Lung (tissue), 12 donors: ENCODE data around the gene BCORL1. TPM values are rescaled to one million over a fixed set of nuclear protein-coding genes. Genes with fewer than 3 reads are reported as not detected.

Experiments
- ATAC-seq: fragments of 200-7000 bp; cut with Tn5 transposase; one replicate; pipeline ENCODE4 v1.9.1; 2020; ENCODE audit warnings: moderate number of reproducible peaks; ENCODE audit not compliant: insufficient read depth, low FRiP score
- DNase-seq, 3 donors: peaks; one replicate each; pipeline ENCODE4 v3.0.0-alpha.2; 2013 to 2017
- H3K27ac ChIP-seq, 2 donors: one replicate each; pipeline ENCODE4 v1.5.1; 2013; ENCODE audit warnings: mild to moderate bottlenecking in 2 of 2, moderate library complexity in 2 of 2, control low read depth in 1 of 2, inconsistent platforms in 1 of 2, low read depth in 1 of 2, low read length in 1 of 2
- H3K27me3 ChIP-seq, 3 donors: one replicate each; pipeline ENCODE4 v1.5.1; 2013; ENCODE audit warnings: low read length in 2 of 3; ENCODE audit not compliant: control insufficient read depth in 3 of 3, insufficient read depth in 3 of 3
- H3K36me3 ChIP-seq, 4 donors: one replicate each; pipeline ENCODE4 v1.5.1; 2013; ENCODE audit warnings: low read length in 4 of 4, mild to moderate bottlenecking in 1 of 4, moderate library complexity in 1 of 4; ENCODE audit not compliant: control insufficient read depth in 4 of 4, insufficient read depth in 4 of 4
- H3K4me1 ChIP-seq, 5 donors: one replicate each; pipeline ENCODE4 v1.5.1; 2013; ENCODE audit warnings: low read length in 5 of 5, mild to moderate bottlenecking in 2 of 5, moderate library complexity in 1 of 5; ENCODE audit not compliant: control insufficient read depth in 5 of 5, insufficient read depth in 5 of 5
- H3K4me3 ChIP-seq: one replicate; pipeline ENCODE4 v1.5.1; 2013; ENCODE audit warnings: mild to moderate bottlenecking, control low read depth, moderate library complexity
- H3K9ac ChIP-seq, 2 donors: one replicate each; pipeline ENCODE4 v1.5.1; 2013; ENCODE audit warnings: low read length in 2 of 2, control low read depth in 1 of 2; ENCODE audit not compliant: insufficient read depth in 1 of 2
- H3K9me3 ChIP-seq, 4 donors: one replicate each; pipeline ENCODE4 v1.5.1; 2013; ENCODE audit warnings: low read length in 3 of 4, mild to moderate bottlenecking in 1 of 4, moderate library complexity in 1 of 4; ENCODE audit not compliant: control insufficient read depth in 4 of 4, insufficient read depth in 3 of 4
- WGBS, 2 donors: extraction: QIAGEN DNeasy Blood & Tissue Kit; methylation state at CpG; one replicate each; pipeline ENCODE4 v1.1.7; 2013; 5-methylcytosine and 5-hydroxymethylcytosine counted together
- polyA plus RNA-seq, 2 donors: library from polyadenylated mRNA; stranded (reverse); fragments of 200-250 nt; gene quantifications; one replicate each; pipeline ENCODE4 v1.2.1, GENCODE V29; 2013
- total RNA-seq, 2 donors: library from RNA; depleted of rRNA in 1 of 2; stranded (reverse); fragments of >200 nt in 1 of 2; gene quantifications; one replicate each; pipeline ENCODE4 v1.2.1, GENCODE V29; 2014 to 2021
- TF ChIP-seq, protein P1 (sequence below): IDR thresholded peaks from 2 replicates; pipeline ENCODE4 v1.5.1; 2012; ENCODE audit warnings: mild to moderate bottlenecking; ENCODE audit errors: control extremely low read depth, extremely low read depth
- donor health status: control.
- donor health status: control.
- donor health status: Bipolar disorder and iron deficiency.
- donor health status: healthy.
- donor health status: DM: yes; HTN: yes; CAD: no.

Gene BCORL1
- total and polyA plus RNA-seq, 4 donors = 2.3 to 11.8 (median 7.0) TPM

DNA sequence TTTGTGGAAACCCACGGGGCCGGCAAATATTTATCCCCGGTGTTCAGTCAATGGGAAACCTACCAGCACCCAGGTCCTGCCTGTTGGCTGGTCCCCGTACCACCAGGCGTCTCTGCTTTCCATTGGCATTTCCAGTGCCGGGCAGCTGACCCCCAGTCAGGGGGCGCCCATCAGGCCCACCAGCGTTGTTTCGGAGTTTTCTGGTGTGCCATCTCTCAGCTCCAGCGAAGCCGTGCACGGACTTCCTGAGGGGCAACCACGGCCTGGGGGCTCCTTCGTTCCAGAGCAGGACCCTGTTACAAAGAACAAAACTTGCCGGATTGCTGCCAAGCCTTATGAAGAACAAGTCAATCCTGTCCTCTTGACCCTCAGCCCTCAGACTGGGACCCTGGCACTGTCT lies 32.7 kb downstream of the BCORL1 start:
- Histone ChIP-seq H3K4me1 (peaks cover 0 to 3% (median 0%) of the 10 kb centered on the region in 5 donors), H3K27ac (no peak overlapping the region), H3K4me3 (no peak overlapping the region), H3K36me3 (peaks cover 0 to 24% (median 4%) of the 10 kb centered on the region in 4 donors), H3K9me3 (no peaks in the 10 kb centered on the region), H3K27me3 (no peaks in the 10 kb centered on the region), H3K9ac (no peak overlapping the region)
- WGBS, 2 donors = 91 to 98% methylated on average over 15 of the region's 15 CpGs
- ATAC-seq (no peak), DNase-seq (no peak)
- TF ChIP-seq, protein P1, sequence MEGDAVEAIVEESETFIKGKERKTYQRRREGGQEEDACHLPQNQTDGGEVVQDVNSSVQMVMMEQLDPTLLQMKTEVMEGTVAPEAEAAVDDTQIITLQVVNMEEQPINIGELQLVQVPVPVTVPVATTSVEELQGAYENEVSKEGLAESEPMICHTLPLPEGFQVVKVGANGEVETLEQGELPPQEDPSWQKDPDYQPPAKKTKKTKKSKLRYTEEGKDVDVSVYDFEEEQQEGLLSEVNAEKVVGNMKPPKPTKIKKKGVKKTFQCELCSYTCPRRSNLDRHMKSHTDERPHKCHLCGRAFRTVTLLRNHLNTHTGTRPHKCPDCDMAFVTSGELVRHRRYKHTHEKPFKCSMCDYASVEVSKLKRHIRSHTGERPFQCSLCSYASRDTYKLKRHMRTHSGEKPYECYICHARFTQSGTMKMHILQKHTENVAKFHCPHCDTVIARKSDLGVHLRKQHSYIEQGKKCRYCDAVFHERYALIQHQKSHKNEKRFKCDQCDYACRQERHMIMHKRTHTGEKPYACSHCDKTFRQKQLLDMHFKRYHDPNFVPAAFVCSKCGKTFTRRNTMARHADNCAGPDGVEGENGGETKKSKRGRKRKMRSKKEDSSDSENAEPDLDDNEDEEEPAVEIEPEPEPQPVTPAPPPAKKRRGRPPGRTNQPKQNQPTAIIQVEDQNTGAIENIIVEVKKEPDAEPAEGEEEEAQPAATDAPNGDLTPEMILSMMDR = no peak

DNA sequence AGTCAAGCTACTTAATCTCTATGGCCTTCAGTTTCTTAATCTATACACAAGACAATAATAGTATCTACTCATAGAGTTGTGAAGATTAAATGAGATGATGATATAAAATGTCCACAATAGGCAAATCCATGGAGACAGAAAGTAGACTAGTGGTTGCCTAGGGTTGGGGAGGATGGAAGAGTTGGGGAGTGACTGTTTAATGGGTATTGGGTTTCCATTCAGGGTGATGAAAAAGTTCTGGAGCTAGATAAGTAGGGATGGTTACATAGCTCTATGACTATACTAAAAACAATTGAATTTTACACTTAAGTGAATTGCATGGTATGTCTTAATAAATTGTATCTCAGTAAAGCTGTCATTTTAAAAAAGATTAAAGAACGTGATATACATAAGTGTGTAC lies 35.7 kb downstream of the BCORL1 start:
- 75 to 100% methylated on average over 1 of the region's 1 CpG for WGBS, 2 donors
- Histone ChIP-seq H3K9ac (no peak overlapping the region), H3K4me3 (no peak overlapping the region), H3K27me3 (no peaks in the 10 kb centered on the region), H3K27ac (no peak overlapping the region), H3K4me1 (peaks cover 0 to 3% (median 0%) of the 10 kb centered on the region in 5 donors), H3K36me3 (peaks cover under 1 to 23% (median 7%) of the 10 kb centered on the region in 4 donors), H3K9me3 (no peaks in the 10 kb centered on the region)
- no peak for DNase-seq
- no peak for ATAC-seq
- TF ChIP-seq, protein P1 = no peak

DNA sequence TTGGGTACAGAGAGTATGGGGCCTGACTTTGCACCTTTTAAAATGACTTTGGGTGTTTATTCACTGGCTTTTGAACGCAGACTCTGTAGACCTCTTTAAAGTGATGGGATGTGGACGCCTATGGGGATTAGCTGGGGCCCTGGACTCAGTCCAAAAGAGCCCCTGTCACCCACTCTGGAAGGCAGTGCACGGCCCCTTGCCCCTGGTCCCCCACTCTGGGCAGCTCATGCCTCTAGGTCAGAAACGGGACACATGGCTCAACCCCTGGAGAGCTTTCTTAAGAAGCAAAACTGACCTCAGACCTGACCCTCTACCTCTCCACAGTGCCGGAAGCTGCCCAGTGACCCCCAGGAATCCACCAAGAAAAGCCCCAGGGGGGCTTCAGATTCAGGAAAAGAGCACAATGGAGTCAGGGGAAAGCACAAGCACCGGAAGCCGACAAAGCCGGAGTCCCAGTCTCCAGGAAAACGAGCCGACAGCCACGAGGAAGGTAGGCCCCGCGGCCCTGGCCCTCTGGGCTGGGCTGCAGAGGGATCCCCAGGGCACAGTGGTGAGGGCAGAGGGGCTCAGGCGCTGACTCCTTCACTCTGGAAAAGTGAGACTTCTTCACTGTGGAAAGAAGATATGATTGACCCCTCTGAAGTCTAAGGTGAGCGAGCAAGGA lies 38.4 kb downstream of the BCORL1 start:
- Histone ChIP-seq H3K4me1 (peaks cover 0 to 3% (median 0%) of the 10 kb centered on the region in 5 donors), H3K36me3 (peaks cover 2 to 10% (median 6%) of the 10 kb centered on the region in 4 donors), H3K4me3 (no peak overlapping the region), H3K27me3 (no peaks in the 10 kb centered on the region), H3K9ac (no peak overlapping the region), H3K9me3 (no peaks in the 10 kb centered on the region), H3K27ac (no peak overlapping the region)
- TF ChIP-seq, protein P1 = no peak
- WGBS, 2 donors = 75 to 92% methylated on average over 10 to 15 of the region's 15 CpGs
- no peak for ATAC-seq
- DNase-seq = no peak
